ENCODE measurements around the gene PMM2. TPM values are rescaled to one million over a fixed set of nuclear protein-coding genes. Genes with fewer than 3 reads are reported as not detected.

The PMM2 gene
- total RNA-seq, 6 experiments from 2014 or later = 18.6 to 47.8 (median 39.0) TPM

DNA sequence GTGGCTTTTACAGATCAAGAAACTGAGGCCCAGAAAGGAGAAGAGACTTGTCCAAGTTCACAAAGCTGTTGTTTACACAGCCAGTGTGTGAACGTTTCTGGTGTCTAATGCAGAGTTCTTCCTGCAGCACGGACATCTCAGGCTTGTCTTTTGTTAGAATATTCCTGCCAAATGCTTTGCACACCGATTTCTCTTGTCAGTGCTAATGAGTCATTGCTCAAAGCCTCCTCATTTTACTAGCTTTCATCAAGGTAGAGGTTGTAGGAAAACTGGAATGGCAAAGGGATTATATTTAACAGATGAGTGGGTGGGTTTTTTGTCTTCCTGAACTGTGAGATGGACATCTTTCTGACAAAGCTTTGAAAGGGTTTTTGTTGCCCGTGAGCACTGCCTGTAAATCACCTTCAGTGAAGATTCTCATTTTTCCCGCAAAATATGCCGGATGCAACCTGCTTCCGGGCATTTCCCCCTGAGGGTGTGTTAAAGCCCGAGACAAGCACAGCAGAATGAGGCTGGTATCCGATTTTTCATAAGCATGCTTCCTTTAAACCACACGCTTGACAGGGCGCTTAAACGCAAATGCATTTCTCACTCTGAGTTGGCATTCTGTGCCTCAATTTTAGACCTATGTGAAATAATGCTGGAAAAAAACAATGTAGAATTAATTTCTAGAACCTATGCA is 14.7 kb downstream of the PMM2 start:
- DNase-seq (no peak), ATAC-seq (no peak)
- intact Hi-C loops (cut with DNase I) = no loop called here
- Histone ChIP-seq H3K27ac (no peak overlapping the region), H3K9me3 (no peaks in the 10 kb centered on the region), H3K4me1 (peaks cover 0 to 17% (median 6%) of the 10 kb centered on the region in 4 donors), H3K27me3 (no peaks in the 10 kb centered on the region), H3K4me3 (no peak overlapping the region), H3K36me3 (peaks cover 30 to 82% (median 56%) of the 10 kb centered on the region in 4 donors)
- no peak for TF ChIP-seq POLR2A (IDR thresholded peaks at IDR 0.05)
- TF ChIP-seq, protein P1, sequence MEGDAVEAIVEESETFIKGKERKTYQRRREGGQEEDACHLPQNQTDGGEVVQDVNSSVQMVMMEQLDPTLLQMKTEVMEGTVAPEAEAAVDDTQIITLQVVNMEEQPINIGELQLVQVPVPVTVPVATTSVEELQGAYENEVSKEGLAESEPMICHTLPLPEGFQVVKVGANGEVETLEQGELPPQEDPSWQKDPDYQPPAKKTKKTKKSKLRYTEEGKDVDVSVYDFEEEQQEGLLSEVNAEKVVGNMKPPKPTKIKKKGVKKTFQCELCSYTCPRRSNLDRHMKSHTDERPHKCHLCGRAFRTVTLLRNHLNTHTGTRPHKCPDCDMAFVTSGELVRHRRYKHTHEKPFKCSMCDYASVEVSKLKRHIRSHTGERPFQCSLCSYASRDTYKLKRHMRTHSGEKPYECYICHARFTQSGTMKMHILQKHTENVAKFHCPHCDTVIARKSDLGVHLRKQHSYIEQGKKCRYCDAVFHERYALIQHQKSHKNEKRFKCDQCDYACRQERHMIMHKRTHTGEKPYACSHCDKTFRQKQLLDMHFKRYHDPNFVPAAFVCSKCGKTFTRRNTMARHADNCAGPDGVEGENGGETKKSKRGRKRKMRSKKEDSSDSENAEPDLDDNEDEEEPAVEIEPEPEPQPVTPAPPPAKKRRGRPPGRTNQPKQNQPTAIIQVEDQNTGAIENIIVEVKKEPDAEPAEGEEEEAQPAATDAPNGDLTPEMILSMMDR (IDR thresholded peaks at IDR 0.05) = no peak
- WGBS (ENCODE audit: insufficient coverage, low coverage, low lambda C conversion rate, missing lambda C conversion rate) = 62% methylated on average over 11 of the region's 12 CpGs

GRCh38 chr16:8814095-8814806 is 16.6 kb downstream of the PMM2 start:
- no peaks in the 10 kb centered on the region for H3K27me3 ChIP-seq
- no peak for ATAC-seq
- H3K4me1 ChIP-seq = peaks cover 0 to 2% (median 0%) of the 10 kb centered on the region in 4 donors
- no peak overlapping the region for H3K27ac ChIP-seq
- H3K9me3 ChIP-seq = no peaks in the 10 kb centered on the region
- WGBS (ENCODE audit: insufficient coverage, low coverage, low lambda C conversion rate, missing lambda C conversion rate) = 89% methylated on average over 13 of the region's 14 CpGs
- TF ChIP-seq, protein P1 (IDR thresholded peaks at IDR 0.05) = no peak
- no peak for TF ChIP-seq POLR2A (IDR thresholded peaks at IDR 0.05)
- H3K4me3 ChIP-seq = no peak overlapping the region
- peaks cover 18 to 82% (median 44%) of the 10 kb centered on the region in 4 donors for H3K36me3 ChIP-seq
- intact Hi-C loops (cut with DNase I) = no loop called here
- DNase-seq = no peak

- Histone ChIP-seq H3K27me3 (no peaks in the 10 kb centered on the region), H3K36me3 (peaks cover 4 to 56% (median 28%) of the 10 kb centered on the region in 4 donors), H3K27ac (no peak overlapping the region), H3K4me3 (no peak overlapping the region), H3K9me3 (no peaks in the 10 kb centered on the region), H3K4me1 (peaks cover 0 to 9% (median 0%) of the 10 kb centered on the region in 4 donors)
- 82% methylated on average over 6 of the region's 6 CpGs for WGBS (ENCODE audit: insufficient coverage, low coverage, low lambda C conversion rate, missing lambda C conversion rate)
- intact Hi-C loops (cut with DNase I) = no loop called here
- no peak for DNase-seq
- ATAC-seq = no peak
- no peak for TF ChIP-seq POLR2A (IDR thresholded peaks at IDR 0.05)
- TF ChIP-seq, protein P1 (IDR thresholded peaks at IDR 0.05) = no peak
Measured at GRCh38 chr16:8816967-8817655, 19.5 kb downstream of the PMM2 start.

DNA sequence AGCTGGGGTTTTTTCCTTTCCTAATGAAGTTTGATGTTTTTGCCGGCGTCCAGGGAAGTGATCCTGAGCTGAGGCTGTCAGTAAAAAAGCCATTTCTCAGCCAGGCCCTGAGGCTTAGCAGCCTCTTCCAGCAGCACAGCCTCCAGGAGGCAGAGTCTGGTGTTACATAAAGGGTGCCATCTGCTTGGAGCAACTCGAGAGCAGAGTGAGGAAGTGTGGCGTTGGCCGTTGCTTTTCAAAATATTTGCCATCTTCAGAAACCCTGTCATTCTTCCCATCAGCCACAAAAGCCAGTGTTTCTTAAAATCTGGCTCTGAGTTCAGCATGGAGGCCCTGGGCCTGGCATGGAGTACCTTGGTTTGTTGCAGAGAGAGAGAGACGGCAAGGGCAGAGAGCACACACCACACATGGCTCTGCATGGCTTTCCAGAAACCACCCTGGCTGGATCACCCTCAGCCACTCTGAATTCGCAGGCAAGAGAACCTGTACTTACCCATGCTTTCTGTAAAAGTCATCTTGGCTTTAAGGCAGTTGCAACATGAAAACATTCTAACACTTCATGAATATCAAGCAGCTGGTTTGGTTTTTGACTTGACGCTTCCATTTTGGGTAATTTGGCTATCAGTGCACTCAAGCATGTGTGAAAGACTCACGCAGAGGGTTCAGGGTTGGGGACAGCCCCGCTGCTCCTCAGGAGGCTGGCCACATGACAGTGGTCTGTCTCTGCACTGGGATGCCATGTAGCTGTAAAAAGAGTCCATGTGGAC is 21.0 kb downstream of the PMM2 start:
- WGBS (ENCODE audit: insufficient coverage, low coverage, low lambda C conversion rate, missing lambda C conversion rate) = 67% methylated on average over 7 of the region's 10 CpGs
- H3K4me3 ChIP-seq = no peak overlapping the region
- no peak for DNase-seq
- no peak for ATAC-seq
- peaks cover 0 to 41% (median 17%) of the 10 kb centered on the region in 4 donors for H3K36me3 ChIP-seq
- peaks cover 0 to 9% (median 0%) of the 10 kb centered on the region in 4 donors for H3K4me1 ChIP-seq
- H3K27ac ChIP-seq = no peak overlapping the region
- intact Hi-C loops (cut with DNase I) = no loop called here
- H3K27me3 ChIP-seq = no peaks in the 10 kb centered on the region
- TF ChIP-seq, protein P1 (IDR thresholded peaks at IDR 0.05) = no peak
- no peak for TF ChIP-seq POLR2A (IDR thresholded peaks at IDR 0.05)
- H3K9me3 ChIP-seq = no peaks in the 10 kb centered on the region
